Stimulated activated CD8-positive, alpha-beta memory T cell treated with anti-CD3 and anti-CD28 coated beads, Interleukin-15, amount 100 ng/mL, for 48 hours (primary cell): ENCODE measurements around the gene PKIG.

Source experiments
- DNase-seq, 2 donors: peaks; one replicate each; pipeline ENCODE4 v3.0.0-alpha.2; 2020; ENCODE audit warnings: low read depth in 2 of 2

Gene PKIG

GRCh38 chr20:44662261-44662660 lies 79.9 kb downstream of the PKIG start:
- no peak for DNase-seq

GRCh38 chr20:44664131-44664530 lies 81.8 kb downstream of the PKIG start:
- DNase-seq: no peak

GRCh38 chr20:44666066-44666465 lies 83.7 kb downstream of the PKIG start:
- no peak for DNase-seq
